Activated CD4-positive, CD25-positive, alpha-beta regulatory T cell (primary cell): ENCODE results near the gene CACNA2D4.
"Not testable (repeated sequence)": the region's sequence is repeated elsewhere in the genome, so short reads cannot be mapped to it uniquely, and the experiment has no call there.

ENCODE experiments used
- DNase-seq, 4 experiments: peaks; one replicate each; lab custom pipeline; 2025; lab: John Stamatoyannopoulos, UW

The CACNA2D4 gene, protein sequence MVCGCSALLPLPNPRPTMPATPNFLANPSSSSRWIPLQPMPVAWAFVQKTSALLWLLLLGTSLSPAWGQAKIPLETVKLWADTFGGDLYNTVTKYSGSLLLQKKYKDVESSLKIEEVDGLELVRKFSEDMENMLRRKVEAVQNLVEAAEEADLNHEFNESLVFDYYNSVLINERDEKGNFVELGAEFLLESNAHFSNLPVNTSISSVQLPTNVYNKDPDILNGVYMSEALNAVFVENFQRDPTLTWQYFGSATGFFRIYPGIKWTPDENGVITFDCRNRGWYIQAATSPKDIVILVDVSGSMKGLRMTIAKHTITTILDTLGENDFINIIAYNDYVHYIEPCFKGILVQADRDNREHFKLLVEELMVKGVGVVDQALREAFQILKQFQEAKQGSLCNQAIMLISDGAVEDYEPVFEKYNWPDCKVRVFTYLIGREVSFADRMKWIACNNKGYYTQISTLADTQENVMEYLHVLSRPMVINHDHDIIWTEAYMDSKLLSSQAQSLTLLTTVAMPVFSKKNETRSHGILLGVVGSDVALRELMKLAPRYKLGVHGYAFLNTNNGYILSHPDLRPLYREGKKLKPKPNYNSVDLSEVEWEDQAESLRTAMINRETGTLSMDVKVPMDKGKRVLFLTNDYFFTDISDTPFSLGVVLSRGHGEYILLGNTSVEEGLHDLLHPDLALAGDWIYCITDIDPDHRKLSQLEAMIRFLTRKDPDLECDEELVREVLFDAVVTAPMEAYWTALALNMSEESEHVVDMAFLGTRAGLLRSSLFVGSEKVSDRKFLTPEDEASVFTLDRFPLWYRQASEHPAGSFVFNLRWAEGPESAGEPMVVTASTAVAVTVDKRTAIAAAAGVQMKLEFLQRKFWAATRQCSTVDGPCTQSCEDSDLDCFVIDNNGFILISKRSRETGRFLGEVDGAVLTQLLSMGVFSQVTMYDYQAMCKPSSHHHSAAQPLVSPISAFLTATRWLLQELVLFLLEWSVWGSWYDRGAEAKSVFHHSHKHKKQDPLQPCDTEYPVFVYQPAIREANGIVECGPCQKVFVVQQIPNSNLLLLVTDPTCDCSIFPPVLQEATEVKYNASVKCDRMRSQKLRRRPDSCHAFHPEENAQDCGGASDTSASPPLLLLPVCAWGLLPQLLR

DNA sequence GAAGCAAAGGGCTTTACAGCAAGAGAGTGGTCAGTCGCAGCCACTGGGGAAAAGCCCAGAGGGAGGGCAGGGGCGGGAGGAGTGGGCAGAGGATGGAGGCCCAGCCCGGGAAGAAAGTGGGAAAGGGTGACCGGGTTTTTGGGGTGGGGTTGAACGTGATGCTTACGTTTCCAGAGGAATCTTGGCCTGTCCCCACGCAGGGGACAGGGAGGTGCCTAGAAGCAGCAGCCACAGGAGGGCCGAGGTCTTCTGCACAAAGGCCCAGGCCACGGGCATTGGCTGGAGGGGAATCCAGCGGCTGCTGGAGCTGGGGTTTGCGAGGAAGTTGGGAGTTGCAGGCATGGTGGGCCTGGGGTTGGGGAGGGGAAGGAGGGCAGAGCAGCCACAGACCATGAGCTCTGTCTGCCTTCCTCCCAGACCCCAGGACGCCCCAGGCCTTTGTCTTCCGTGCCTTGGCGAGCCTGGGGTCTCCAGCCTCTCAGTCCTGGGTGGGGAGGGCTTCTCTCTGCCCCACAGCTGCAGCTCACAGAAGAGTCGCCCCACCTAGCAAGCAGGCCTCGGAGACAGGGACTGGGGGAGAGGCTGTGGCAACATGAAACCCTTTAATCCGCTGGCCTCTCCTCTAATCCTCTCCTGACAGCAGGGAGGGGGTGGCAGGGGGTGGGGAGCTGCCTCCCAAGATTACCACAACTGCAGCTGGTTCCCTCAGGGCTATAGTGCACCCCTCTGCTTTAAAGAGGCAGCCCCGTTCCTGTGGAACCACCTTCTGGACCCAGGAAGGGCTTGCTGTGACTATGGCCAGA is at the start of gene CACNA2D4:
Gene CACNA2D4, minus strand, starts transcription at position 572 of the 803 bp plus-strand sequence. Its CDS starts 179 bp downstream, at position 393.
- DNase-seq = no peak

- DNase-seq = no peak
These were observed 48.2 kb upstream of the CACNA2D4 start for GRCh38 chr12:1966561-1967226.

- no peak for DNase-seq
These were observed 47.5 kb upstream of the CACNA2D4 start for GRCh38 chr12:1965916-1966315.

GRCh38 chr12:1962051-1963020 is 43.9 kb upstream of the CACNA2D4 start:
- DNase-seq = no peak

GRCh38 chr12:1956716-1957115 is 38.3 kb upstream of the CACNA2D4 start:
- no peak for DNase-seq

GRCh38 chr12:1949771-1950470 is 31.5 kb upstream of the CACNA2D4 start:
- DNase-seq = no peak

- no peak for DNase-seq
These were observed 30.4 kb upstream of the CACNA2D4 start for GRCh38 chr12:1948883-1949282.

GRCh38 chr12:1947081-1947480 is 28.6 kb upstream of the CACNA2D4 start:
- no peak for DNase-seq

GRCh38 chr12:1946296-1946695 is 27.8 kb upstream of the CACNA2D4 start:
- no peak for DNase-seq

GRCh38 chr12:1945502-1945901 is 27.1 kb upstream of the CACNA2D4 start:
- not testable (repeated sequence) for DNase-seq

- peak; percentile 80 to 94 (median 83) for DNase-seq
These were observed 21.6 kb upstream of the CACNA2D4 start for GRCh38 chr12:1939801-1940607.

DNA sequence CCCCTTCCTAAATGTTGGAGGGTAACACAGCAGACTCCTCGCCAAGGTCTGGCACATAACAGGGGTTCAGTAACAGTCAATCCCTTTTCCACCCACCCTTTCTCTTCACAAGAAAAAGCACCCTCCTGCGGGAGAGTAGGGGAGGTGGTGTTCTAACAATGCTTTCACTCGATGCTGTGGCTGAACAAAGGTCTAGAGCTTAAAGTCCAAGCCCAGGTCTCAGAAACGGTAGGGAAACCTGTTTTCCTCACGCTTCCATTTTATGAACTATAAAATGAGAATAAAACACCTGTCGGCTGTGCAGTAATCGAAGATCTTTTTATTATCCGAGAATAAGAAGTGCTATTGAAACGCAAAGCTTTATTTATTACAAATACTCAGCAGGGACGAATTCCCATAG is 20.9 kb upstream of the CACNA2D4 start:
- DNase-seq = no peak

DNA sequence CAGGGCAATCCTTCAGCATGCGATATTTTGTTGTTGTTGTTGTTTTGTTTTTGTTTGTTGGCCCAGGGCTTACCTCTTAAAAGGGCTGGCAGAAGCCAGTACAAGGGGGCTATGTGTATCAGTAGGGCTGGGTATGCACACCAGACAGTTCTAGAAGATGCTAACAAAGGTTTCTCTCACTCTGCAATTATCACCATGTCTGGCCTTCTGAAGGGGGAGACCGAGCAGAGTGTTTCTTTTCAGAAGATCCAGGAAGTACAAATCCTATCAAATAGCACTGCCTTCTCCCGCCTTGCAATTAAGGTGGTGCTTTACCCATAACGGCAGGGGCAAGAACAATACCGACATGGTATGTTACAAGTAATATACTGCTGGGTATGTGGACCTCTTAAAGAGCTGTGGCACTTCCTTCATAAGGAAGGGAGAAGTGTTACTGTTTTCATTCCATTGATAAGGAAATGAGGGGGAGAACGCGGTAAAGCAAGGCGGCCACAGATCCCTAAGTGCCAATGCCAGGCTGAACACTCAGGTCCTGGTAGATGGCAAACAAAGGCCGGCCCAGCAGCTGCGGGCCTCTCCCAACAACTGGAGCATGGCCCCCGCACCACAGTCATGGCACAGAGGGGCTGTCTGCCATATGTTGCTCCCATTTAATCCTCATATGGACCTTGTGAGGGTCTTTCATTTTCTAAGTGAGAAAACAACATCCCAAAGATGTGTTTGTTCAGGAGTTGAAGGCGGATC is 19.2 kb upstream of the CACNA2D4 start:
- no peak for DNase-seq

DNA sequence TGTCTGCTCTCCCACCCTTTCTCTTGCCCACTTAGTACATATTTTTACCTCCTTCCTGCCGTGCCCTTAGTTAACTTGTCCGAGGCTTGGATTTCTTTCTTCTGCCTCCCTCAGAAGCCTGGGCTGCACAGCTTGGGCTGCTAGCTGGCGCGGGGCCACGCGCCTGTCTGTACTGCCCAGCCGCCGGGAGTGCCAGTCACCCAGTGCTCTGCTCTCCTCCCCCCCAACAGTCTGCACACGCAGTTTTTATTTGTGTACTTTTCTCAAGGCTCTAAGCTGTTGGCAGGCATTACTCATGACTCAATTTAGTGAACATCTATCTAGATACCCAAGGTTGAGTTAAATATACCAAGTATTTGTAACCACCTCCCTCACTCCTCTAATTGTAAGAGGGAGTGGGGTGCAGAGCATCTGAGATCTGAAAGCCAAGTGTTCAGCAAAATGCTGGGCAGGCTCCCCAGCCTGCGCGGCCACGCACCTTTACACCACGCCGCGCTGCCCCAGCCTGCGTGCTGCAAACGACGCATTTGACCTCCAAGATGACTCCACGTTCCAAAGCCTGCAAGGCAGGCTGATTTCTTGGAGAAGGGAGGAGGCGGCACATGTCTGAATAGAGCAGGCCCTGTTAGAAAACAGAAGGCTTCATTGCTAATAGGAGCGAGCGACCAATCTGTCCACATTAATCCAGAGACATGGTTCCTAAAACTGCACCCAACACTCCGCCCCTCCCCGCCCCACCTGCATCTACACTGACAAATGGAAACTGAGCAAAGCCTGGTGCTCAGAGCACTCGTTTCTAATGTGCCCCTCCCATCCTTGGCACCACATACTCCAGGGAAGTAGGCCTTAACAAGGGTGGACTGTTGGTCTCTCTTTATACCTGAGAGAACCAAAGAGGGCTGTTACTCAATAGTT is 18.2 kb upstream of the CACNA2D4 start:
- no peak for DNase-seq

GRCh38 chr12:1935700-1936378 is 17.4 kb upstream of the CACNA2D4 start:
- no peak for DNase-seq

- no peak for DNase-seq
These were observed 16.8 kb upstream of the CACNA2D4 start for GRCh38 chr12:1935242-1935641.
